ENCODE measurements around the gene TARBP2.

Gene TARBP2

DNA sequence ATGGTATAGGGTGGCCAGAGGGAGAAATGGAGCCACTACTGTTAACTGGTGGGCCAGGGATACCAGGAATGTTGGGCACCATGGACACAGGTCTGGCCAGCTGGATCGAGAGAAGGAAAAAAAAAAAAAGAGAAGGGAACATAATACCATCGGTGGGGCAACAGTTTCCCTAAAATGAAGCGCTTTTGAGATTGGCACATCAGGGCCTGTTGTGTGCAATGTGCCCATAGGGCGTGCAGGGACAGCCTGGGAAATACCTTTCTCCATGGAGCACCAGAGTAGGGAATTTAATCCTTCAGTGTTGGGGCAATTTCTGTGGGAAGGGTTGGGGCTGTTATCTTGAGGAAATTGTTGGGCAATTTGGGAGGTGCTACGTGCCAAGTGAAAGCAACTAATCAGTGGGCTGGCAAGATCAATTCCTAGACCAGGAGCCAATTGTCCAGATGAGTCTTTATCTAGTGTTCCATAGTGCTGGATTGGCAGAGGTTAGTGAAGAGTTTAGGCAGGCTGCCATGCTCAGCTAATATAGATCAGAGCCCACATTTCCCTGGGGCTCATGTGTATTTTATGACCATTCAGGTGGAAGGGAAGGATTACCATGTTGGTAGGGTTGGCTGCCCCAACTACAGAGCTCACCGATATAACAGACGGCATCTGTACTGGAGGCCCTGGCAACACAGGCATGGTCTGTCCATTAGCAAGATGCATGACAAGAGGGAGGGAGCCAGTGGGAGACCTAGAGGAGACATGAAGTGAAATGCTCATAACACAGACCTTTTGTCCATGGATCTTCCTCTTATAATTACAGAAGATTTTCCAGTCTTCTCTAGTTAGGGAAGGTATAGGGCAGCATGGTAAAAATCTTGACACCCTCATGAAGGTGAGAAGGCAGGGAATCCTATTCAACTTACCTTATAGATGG is 31.7 kb downstream of the TARBP2 start:
- no peak for ATAC-seq
- TF ChIP-seq, protein P1, sequence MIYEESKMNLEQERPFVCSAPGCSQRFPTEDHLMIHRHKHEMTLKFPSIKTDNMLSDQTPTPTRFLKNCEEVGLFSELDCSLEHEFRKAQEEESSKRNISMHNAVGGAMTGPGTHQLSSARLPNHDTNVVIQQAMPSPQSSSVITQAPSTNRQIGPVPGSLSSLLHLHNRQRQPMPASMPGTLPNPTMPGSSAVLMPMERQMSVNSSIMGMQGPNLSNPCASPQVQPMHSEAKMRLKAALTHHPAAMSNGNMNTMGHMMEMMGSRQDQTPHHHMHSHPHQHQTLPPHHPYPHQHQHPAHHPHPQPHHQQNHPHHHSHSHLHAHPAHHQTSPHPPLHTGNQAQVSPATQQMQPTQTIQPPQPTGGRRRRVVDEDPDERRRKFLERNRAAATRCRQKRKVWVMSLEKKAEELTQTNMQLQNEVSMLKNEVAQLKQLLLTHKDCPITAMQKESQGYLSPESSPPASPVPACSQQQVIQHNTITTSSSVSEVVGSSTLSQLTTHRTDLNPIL (CRISPR knock-in tag; IDR thresholded peaks at IDR 0.05; ENCODE audit: low read depth): no peak
- TF ChIP-seq, protein P2, sequence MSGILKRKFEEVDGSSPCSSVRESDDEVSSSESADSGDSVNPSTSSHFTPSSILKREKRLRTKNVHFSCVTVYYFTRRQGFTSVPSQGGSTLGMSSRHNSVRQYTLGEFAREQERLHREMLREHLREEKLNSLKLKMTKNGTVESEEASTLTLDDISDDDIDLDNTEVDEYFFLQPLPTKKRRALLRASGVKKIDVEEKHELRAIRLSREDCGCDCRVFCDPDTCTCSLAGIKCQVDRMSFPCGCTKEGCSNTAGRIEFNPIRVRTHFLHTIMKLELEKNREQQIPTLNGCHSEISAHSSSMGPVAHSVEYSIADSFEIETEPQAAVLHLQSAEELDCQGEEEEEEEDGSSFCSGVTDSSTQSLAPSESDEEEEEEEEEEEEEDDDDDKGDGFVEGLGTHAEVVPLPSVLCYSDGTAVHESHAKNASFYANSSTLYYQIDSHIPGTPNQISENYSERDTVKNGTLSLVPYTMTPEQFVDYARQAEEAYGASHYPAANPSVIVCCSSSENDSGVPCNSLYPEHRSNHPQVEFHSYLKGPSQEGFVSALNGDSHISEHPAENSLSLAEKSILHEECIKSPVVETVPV (CRISPR knock-in tag; IDR thresholded peaks at IDR 0.05): no peak
- no peak for TF ChIP-seq RARB (CRISPR knock-in tag; IDR thresholded peaks at IDR 0.05)
- TF ChIP-seq ARNTL (CRISPR knock-in tag; IDR thresholded peaks at IDR 0.05; ENCODE audit: borderline replicate concordance, low read depth): no peak
- no peak for TF ChIP-seq TOX (CRISPR knock-in tag; IDR thresholded peaks at IDR 0.05; ENCODE audit: borderline replicate concordance)
- TF ChIP-seq OSR1 (CRISPR knock-in tag; IDR thresholded peaks at IDR 0.05): no peak
- TF ChIP-seq ZNF565 (CRISPR knock-in tag; conservative IDR thresholded peaks at IDR 0.05; ENCODE audit: low read depth): no peak
- no peak for TF ChIP-seq GLIS3 (CRISPR knock-in tag; IDR thresholded peaks at IDR 0.05)
- TF ChIP-seq SNAI2 (CRISPR knock-in tag; IDR thresholded peaks at IDR 0.05): no peak
- TF ChIP-seq ZFP3 (CRISPR knock-in tag; IDR thresholded peaks at IDR 0.05): no peak
- no peak for TF ChIP-seq PPARA (CRISPR knock-in tag; IDR thresholded peaks at IDR 0.05; ENCODE audit: borderline replicate concordance)
- TF ChIP-seq, protein P3, sequence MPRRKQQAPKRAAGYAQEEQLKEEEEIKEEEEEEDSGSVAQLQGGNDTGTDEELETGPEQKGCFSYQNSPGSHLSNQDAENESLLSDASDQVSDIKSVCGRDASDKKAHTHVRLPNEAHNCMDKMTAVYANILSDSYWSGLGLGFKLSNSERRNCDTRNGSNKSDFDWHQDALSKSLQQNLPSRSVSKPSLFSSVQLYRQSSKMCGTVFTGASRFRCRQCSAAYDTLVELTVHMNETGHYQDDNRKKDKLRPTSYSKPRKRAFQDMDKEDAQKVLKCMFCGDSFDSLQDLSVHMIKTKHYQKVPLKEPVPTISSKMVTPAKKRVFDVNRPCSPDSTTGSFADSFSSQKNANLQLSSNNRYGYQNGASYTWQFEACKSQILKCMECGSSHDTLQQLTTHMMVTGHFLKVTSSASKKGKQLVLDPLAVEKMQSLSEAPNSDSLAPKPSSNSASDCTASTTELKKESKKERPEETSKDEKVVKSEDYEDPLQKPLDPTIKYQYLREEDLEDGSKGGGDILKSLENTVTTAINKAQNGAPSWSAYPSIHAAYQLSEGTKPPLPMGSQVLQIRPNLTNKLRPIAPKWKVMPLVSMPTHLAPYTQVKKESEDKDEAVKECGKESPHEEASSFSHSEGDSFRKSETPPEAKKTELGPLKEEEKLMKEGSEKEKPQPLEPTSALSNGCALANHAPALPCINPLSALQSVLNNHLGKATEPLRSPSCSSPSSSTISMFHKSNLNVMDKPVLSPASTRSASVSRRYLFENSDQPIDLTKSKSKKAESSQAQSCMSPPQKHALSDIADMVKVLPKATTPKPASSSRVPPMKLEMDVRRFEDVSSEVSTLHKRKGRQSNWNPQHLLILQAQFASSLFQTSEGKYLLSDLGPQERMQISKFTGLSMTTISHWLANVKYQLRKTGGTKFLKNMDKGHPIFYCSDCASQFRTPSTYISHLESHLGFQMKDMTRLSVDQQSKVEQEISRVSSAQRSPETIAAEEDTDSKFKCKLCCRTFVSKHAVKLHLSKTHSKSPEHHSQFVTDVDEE (CRISPR knock-in tag; IDR thresholded peaks at IDR 0.05): no peak
- TF ChIP-seq, protein P4, sequence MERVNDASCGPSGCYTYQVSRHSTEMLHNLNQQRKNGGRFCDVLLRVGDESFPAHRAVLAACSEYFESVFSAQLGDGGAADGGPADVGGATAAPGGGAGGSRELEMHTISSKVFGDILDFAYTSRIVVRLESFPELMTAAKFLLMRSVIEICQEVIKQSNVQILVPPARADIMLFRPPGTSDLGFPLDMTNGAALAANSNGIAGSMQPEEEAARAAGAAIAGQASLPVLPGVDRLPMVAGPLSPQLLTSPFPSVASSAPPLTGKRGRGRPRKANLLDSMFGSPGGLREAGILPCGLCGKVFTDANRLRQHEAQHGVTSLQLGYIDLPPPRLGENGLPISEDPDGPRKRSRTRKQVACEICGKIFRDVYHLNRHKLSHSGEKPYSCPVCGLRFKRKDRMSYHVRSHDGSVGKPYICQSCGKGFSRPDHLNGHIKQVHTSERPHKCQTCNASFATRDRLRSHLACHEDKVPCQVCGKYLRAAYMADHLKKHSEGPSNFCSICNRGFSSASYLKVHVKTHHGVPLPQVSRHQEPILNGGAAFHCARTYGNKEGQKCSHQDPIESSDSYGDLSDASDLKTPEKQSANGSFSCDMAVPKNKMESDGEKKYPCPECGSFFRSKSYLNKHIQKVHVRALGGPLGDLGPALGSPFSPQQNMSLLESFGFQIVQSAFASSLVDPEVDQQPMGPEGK (CRISPR knock-in tag; IDR thresholded peaks at IDR 0.05; ENCODE audit: borderline replicate concordance): no peak
- no peak for TF ChIP-seq ZNF8 (CRISPR knock-in tag; IDR thresholded peaks at IDR 0.05)
- TF ChIP-seq ZC3H10 (CRISPR knock-in tag; IDR thresholded peaks at IDR 0.05): no peak

DNA sequence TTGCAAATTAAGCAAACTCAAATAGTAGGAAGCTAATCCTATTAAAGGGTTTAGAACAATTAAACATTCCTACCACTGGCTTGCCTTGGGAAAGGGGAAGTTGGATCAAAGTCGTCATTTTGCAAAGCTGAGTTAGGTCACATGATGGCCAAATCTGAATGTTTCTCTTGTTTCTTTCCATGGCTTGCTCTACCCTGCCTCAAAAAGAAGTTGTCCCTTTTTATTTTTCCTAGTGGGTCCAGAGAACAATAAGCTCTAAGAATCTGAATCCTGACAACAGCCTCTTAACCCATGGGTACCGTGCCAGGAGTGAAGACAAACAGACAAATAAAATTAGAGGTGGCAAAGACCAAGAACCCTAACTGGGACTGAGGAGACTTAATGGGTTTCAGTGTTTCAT is 32.4 kb downstream of the TARBP2 start:
- TF ChIP-seq ISL1 (CRISPR knock-in tag; IDR thresholded peaks at IDR 0.05): no peak
- no peak for TF ChIP-seq RARB (CRISPR knock-in tag; IDR thresholded peaks at IDR 0.05)
- no peak for TF ChIP-seq GLIS3 (CRISPR knock-in tag; IDR thresholded peaks at IDR 0.05)
- no peak for TF ChIP-seq ZFP30 (CRISPR knock-in tag; IDR thresholded peaks at IDR 0.05)
- TF ChIP-seq CSDC2 (CRISPR knock-in tag; IDR thresholded peaks at IDR 0.05): no peak
- TF ChIP-seq OSR1 (CRISPR knock-in tag; IDR thresholded peaks at IDR 0.05): no peak
- TF ChIP-seq, protein P2 (CRISPR knock-in tag; IDR thresholded peaks at IDR 0.05): no peak
- no peak for TF ChIP-seq ZFP3 (CRISPR knock-in tag; IDR thresholded peaks at IDR 0.05)
- no peak for TF ChIP-seq BACH2 (CRISPR knock-in tag; IDR thresholded peaks at IDR 0.05; ENCODE audit: borderline replicate concordance)
- no peak for TF ChIP-seq ARNTL (CRISPR knock-in tag; IDR thresholded peaks at IDR 0.05; ENCODE audit: borderline replicate concordance, low read depth)
- TF ChIP-seq TCF4 (CRISPR knock-in tag; IDR thresholded peaks at IDR 0.05; ENCODE audit: borderline replicate concordance): no peak
- TF ChIP-seq, protein P5, sequence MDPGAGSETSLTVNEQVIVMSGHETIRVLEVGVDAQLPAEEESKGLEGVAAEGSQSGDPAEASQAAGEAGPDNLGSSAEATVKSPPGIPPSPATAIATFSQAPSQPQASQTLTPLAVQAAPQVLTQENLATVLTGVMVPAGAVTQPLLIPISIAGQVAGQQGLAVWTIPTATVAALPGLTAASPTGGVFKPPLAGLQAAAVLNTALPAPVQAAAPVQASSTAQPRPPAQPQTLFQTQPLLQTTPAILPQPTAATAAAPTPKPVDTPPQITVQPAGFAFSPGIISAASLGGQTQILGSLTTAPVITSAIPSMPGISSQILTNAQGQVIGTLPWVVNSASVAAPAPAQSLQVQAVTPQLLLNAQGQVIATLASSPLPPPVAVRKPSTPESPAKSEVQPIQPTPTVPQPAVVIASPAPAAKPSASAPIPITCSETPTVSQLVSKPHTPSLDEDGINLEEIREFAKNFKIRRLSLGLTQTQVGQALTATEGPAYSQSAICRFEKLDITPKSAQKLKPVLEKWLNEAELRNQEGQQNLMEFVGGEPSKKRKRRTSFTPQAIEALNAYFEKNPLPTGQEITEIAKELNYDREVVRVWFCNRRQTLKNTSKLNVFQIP (CRISPR knock-in tag; IDR thresholded peaks at IDR 0.05; ENCODE audit: borderline replicate concordance, low read depth): no peak
- no peak for TF ChIP-seq ZNF8 (CRISPR knock-in tag; IDR thresholded peaks at IDR 0.05)
- no peak for TF ChIP-seq ZC3H10 (CRISPR knock-in tag; IDR thresholded peaks at IDR 0.05)
- no peak for TF ChIP-seq ESRRG (CRISPR knock-in tag; IDR thresholded peaks at IDR 0.05)
- TF ChIP-seq TOX (CRISPR knock-in tag; IDR thresholded peaks at IDR 0.05; ENCODE audit: borderline replicate concordance): no peak
- TF ChIP-seq ZNF565 (CRISPR knock-in tag; conservative IDR thresholded peaks at IDR 0.05; ENCODE audit: low read depth): no peak
- TF ChIP-seq ZNF70 (CRISPR knock-in tag; IDR thresholded peaks at IDR 0.05): no peak
- TF ChIP-seq PPARA (CRISPR knock-in tag; IDR thresholded peaks at IDR 0.05; ENCODE audit: borderline replicate concordance): no peak
- TF ChIP-seq, protein P4 (CRISPR knock-in tag; IDR thresholded peaks at IDR 0.05; ENCODE audit: borderline replicate concordance): no peak
- no peak for ATAC-seq

Data from SK-N-SH treated with all-trans-retinoic acid at 6 μM for 48 hours (cell line).